NCI-H1694 (cell line): ENCODE measurements around the gene IRF8.
"Not testable (repeated sequence)": the region's sequence is repeated elsewhere in the genome, so short reads cannot be mapped to it uniquely, and the experiment has no call there.

Experiments used
- DNase-seq: peaks from one replicate; lab custom pipeline; 2025; lab: John Stamatoyannopoulos, UW

The IRF8 gene

GRCh38 chr16:85892760-85893159, 6.2 kb upstream of the IRF8 start:
- no peak for DNase-seq

GRCh38 chr16:85894266-85894665, 4.7 kb upstream of the IRF8 start:
- no peak for DNase-seq

DNA sequence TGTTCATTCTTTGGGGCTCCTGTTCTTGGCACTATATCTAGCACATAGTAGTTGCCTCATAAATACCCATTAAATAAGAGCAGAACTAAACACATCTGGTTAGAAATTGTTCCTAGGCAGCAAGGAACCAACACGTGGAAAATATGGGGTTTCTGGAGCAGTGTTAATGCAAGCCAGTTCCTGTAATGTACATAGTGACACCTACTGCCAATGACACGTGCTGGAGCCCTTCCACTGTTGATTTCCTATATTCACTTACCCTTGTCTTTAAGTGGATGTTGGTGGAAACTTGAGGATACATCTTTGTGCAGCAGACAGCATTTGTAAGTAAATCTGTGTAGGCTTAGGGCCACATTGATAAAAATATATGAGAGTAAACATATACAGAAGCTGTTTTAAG, 1.6 kb upstream of the IRF8 start:
- no peak for DNase-seq

GRCh38 chr16:85899444-85899843, 482 bp downstream of the IRF8 start:
- DNase-seq: no peak

DNA sequence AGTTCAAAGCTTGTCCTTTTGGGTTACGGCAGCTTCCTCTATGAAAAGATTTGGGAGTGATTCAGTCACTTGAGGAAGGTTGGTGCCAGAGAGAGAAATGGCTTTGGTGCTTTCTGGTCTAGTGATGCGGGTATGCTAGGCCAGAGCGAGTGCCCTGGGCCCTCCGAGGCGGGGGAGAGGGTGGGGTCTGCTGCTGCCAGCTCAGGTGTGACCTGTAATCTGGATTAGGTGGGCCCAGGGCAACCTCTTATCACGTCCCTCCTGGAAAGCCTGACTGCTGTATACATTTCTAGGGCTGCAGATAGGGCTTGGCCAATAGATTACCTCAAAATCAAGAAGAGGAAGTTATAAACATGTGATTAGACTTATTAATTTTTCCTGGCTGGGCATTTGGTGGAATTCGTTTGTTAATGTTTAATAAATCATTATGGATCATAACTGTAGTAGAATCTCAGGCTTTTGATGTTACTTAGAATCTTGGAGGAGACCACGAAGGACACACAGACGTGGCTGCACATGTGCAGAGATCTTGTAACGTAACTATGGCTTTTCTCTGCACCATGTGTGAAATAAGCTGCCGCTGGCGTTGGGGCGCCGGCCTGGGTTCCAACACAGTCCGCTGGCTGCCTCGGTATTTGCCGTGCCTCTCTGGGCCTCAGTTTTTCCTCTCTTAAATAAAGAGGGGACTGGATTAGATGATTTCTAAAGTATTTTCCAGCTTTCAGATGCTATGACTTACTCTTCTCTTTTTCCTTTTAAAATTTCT, 1.2 kb downstream of the IRF8 start:
- DNase-seq: no peak

DNA sequence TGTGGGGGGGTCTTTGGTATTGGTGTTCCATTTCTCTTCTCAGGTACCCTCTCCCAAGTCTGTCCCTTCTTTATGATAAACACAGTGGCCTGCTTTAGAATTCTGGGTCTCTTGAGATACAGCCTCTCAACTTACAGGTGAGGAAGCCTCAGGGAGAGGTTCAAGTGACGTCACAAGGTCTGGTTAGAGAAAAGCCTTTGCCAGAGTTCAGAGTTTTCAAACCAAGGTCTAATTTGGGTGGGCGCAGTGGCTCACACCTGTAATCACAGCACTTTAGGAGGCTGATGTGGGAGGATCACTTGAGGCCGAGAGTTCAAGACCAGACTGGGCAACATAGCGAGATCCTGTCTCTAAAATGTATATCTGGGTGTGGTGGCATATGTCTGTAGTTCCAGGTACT, 2.1 kb downstream of the IRF8 start:
- DNase-seq: no peak

- no peak for DNase-seq
These were observed 2.9 kb downstream of the IRF8 start for GRCh38 chr16:85901773-85902365.

DNA sequence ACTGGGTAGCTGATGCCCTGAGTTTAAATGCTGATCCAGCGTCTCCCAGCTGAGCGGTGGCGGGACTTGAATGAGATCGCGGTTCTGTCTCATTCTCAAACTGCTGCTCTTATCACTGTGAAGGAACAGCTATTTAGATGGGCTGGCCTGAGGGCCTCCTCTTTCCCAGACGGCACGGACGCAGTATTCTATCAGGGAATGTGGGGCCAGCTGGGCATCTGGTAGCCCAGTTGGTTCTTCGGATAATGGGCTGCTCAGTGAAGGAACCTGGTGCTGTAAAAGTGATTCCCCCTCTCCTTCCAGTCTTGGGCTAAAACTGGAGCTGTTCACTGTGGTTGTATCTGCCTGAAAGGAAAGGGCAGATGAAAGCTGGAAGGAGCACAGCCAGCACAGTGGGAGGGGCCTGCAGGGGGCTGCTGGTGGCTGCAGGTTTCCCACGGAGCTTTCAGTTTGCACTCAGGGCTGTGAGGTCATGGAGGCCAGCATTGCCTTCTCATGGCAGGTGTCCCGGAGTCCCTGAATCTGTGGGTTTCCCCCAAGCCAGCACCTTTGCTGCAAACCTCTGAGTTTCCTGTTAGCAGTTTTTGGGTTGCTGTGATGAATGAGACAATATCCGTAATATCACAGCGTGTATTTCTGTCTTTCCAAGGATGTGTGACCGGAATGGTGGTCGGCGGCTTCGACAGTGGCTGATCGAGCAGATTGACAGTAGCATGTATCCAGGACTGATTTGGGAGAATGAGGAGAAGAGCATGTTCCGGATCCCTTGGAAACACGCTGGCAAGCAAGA, 3.6 kb downstream of the IRF8 start:
- DNase-seq: peak; percentile 31

GRCh38 chr16:85903559-85903958, 4.6 kb downstream of the IRF8 start:
- DNase-seq: peak; percentile 93

GRCh38 chr16:85905110-85906095, 6.4 kb downstream of the IRF8 start:
- DNase-seq: no peak

GRCh38 chr16:85906349-85906748, 7.4 kb downstream of the IRF8 start:
- DNase-seq: no peak

GRCh38 chr16:85907231-85907630, 8.3 kb downstream of the IRF8 start:
- DNase-seq: not testable (repeated sequence)

DNA sequence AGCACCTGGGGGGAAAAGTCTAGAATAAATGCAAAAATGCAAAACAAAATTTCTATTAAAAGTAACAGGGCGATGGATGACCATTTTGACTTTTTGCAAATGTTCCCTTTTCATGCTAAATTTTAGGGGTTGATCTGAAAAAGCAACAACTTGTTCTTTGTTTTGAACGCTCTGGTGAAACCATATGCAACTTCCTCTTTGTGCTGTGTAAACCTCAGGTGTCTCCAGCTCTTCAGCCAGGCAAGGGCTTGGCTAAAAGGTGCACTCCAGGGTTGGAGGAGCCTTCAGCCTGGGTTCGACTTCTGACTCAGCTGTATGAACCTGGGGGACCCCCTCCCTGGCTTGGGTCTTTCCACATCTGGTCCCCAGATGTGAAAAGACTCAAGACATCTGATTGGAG, 9.5 kb downstream of the IRF8 start:
- DNase-seq: no peak

GRCh38 chr16:85908889-85909589, 10.1 kb downstream of the IRF8 start:
- DNase-seq: no peak

DNA sequence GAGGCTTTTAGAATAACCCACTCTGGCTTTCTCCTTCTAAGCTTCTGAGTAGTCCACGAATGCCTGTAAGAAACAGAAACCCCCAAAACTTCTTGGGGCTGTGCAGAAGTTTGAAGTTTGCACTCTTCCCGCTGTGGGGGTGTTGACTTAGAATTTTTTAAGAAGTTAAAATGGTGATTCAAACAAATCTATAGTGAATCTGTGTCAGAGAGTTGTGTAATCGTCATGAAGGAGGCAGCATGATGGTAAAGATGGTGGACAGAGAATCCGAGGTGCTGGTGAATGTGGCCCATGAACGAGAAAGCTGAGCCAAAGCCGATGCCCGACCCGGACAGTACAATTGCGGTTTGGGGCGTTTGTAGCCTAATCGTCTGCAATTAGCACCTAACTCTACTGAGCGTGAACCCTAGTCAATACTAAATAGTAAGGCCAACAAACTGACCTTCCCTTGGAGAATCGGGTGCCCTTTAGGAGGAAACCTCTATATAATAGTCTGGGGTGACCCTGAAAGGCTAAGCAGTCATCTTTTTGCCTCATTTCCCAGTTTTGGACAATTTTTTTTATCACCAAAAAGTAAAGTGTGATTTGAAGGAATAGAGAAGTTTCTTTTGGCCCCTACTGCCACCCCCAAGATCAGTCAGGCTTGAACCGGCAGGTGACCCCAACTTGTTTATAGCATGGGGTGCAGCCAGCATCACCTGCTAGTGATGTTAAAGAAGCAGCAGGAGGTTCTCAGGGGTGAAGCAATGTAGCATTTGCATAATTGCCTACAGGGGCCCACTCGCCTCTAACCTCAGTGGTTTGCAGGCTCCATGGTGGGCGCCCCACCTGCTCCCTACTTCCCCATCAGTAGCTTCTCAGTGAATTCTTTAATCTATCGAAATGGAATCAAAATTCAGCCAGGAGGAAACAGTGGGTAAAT, 11.2 kb downstream of the IRF8 start:
- no peak for DNase-seq

GRCh38 chr16:85910854-85911247, 11.9 kb downstream of the IRF8 start:
- no peak for DNase-seq

DNA sequence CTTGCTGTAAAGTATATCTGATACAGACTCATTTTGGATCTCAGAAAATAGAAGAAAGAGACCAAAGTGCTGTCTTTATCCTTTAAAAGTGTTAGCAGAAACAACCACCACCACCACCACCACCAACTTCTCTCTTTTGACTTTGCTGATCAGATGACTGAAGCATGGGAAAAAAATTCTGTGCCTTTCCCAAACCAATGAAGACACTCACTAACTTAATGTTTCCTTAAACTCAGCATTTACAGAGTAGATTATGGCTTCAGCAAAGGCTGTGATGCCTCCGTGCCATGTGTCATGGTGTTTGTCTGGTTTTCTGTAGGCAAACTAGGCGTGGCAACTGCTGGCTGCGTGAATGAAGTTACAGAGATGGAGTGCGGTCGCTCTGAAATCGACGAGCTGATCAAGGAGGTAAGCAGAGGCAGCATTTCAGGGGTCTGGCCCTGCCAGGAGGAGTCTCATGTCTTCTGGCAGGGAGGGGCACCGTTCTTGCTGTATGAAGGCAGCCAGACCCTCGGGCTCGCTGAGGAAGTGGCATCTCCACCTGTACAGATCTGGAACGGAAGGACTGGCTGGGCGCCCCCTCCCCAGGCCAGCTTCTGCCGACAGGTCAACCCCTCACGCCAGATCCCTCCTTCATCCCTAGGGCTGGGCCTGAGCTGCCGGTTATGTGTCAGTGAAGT, 12.4 kb downstream of the IRF8 start:
- no peak for DNase-seq

- no peak for DNase-seq
These were observed 13.4 kb downstream of the IRF8 start for GRCh38 chr16:85912211-85912974.

DNA sequence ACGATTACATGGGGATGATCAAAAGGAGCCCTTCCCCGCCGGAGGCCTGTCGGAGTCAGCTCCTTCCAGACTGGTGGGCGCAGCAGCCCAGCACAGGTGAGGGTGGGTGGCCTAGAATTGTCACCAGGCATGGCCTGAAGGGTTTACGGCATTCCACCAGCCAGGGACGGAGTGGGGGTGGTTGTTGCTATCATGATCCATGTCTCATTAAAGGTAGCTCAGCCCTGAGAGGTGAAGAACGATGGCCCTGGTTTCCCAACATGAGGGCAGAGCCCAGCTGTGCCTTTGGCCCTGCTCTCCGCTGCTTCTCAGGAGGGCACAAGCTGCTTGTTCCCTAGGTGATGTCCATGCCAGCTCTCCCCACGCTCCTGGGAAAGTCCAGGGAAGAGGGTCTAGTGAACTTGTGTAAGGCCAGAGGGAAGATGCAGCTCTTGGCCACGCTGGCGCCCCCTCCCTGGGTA, 14.2 kb downstream of the IRF8 start:
- DNase-seq: no peak
